ENCODE data around the gene AIP. TPM values are rescaled to one million over a fixed set of nuclear protein-coding genes. Genes with fewer than 3 reads are reported as not detected.

The AIP gene
- total and polyA plus RNA-seq, 7 donors: 25.3 to 71.5 (median 42.7) TPM

DNA sequence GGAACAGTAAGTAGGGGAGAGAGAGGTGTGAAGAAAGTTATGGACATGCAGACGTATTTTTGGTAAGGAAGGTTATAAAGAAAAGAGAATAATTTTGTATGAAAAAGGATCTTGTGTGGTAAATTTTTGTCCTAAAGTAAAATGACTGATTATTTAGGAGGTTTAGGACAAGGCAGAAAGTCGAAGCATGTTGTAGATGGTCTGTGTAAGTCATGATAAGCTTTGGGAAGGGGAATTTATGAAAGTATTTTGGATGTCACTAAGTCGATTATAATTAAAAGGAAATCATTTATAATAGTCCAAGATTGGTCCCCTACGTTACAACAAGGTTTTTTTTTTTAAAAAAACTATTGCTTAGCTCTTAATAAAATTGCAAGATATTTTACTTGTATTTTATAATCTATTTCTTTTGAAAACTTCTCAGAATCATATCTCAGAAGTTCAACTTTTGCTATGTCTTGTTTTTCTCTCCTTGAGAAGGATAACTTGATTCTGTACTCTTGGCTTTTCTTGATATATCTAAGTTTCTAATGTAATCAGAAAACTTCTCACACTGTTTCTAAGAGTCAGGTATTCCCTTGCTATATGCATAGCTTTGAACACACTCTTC lies 51.3 kb downstream of the AIP start:
- Histone ChIP-seq H3K4me3 (no peak overlapping the region), H3K4me1 (no peaks in the 10 kb centered on the region), H3K9me3 (no peaks in the 10 kb centered on the region), H3K36me3 (ENCODE audit: insufficient read depth in 1 of 2, low read depth in 1 of 2) (no peaks in the 10 kb centered on the region), H3K27me3 (ENCODE audit: insufficient read depth in 3 of 3, low read length in 2 of 3) (no peaks in the 10 kb centered on the region), H3K27ac (no peak overlapping the region)
- DNase-seq (no peak), ATAC-seq (no peak)
- 36 to 39% (median 37%) methylated on average over 4 of the region's 4 CpGs for WGBS, 3 donors
- TF ChIP-seq, protein P1, sequence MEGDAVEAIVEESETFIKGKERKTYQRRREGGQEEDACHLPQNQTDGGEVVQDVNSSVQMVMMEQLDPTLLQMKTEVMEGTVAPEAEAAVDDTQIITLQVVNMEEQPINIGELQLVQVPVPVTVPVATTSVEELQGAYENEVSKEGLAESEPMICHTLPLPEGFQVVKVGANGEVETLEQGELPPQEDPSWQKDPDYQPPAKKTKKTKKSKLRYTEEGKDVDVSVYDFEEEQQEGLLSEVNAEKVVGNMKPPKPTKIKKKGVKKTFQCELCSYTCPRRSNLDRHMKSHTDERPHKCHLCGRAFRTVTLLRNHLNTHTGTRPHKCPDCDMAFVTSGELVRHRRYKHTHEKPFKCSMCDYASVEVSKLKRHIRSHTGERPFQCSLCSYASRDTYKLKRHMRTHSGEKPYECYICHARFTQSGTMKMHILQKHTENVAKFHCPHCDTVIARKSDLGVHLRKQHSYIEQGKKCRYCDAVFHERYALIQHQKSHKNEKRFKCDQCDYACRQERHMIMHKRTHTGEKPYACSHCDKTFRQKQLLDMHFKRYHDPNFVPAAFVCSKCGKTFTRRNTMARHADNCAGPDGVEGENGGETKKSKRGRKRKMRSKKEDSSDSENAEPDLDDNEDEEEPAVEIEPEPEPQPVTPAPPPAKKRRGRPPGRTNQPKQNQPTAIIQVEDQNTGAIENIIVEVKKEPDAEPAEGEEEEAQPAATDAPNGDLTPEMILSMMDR (IDR thresholded peaks at IDR 0.05): no peak
- intact Hi-C loops (cut with DNase I): no loop called here

DNA sequence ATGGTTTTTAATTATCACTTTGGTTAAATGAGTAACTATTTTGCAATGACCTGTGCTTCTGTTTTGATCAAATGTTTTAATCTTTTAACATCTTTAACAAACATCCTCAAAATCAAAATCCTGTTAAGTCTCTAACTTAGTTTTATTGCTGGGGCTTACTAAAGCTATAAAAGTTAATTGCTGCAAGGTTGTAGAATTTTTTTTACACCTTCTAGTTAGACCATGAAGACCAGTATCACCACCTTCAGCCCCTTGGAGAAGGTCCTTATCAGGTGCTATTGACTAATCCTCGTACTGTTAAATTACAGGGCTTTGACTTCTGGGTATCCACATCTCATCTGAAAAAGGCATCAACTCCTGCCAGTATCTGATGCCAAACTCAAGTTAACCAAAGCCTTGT lies 52.7 kb downstream of the AIP start:
- Histone ChIP-seq H3K4me1 (no peaks in the 10 kb centered on the region), H3K36me3 (ENCODE audit: insufficient read depth in 1 of 2, low read depth in 1 of 2) (no peaks in the 10 kb centered on the region), H3K4me3 (no peak overlapping the region), H3K27me3 (ENCODE audit: insufficient read depth in 3 of 3, low read length in 2 of 3) (no peaks in the 10 kb centered on the region), H3K27ac (no peak overlapping the region), H3K9me3 (no peaks in the 10 kb centered on the region)
- ATAC-seq (no peak), DNase-seq (no peak)
- intact Hi-C loops (cut with DNase I): no loop called here
- WGBS, 3 donors: 80 to 88% (median 84%) methylated on average over 1 of the region's 1 CpG
- TF ChIP-seq, protein P1 (IDR thresholded peaks at IDR 0.05): no peak

DNA sequence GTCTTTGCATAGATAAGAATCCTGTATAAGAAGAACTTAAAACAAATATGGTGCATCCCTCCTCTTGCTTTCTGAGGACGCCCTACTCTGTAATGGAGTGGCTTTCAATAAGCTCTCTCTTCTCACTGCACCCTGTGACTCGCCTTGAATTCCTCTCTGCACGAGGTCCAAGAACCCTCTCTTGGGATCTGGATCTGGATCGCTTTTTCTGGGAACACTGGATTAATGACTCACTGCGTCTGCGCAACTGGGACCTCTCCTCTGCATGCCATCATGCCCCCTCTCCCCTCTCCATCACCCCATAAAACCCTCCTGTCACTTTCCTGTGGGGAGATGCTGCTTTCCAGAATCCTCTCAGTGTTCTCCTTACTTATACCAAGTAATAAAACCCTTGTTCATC lies 55.5 kb downstream of the AIP start:
- Histone ChIP-seq H3K4me3 (no peak overlapping the region), H3K9me3 (no peaks in the 10 kb centered on the region), H3K36me3 (ENCODE audit: insufficient read depth in 1 of 2, low read depth in 1 of 2) (no peaks in the 10 kb centered on the region), H3K27me3 (ENCODE audit: insufficient read depth in 3 of 3, low read length in 2 of 3) (no peaks in the 10 kb centered on the region), H3K4me1 (no peaks in the 10 kb centered on the region), H3K27ac (no peak overlapping the region)
- no peak for DNase-seq
- intact Hi-C loops (cut with DNase I): no loop called here
- TF ChIP-seq, protein P1 (IDR thresholded peaks at IDR 0.05): no peak
- ATAC-seq: no peak
- 54 to 66% (median 55%) methylated on average over 6 of the region's 6 CpGs for WGBS, 3 donors

DNA sequence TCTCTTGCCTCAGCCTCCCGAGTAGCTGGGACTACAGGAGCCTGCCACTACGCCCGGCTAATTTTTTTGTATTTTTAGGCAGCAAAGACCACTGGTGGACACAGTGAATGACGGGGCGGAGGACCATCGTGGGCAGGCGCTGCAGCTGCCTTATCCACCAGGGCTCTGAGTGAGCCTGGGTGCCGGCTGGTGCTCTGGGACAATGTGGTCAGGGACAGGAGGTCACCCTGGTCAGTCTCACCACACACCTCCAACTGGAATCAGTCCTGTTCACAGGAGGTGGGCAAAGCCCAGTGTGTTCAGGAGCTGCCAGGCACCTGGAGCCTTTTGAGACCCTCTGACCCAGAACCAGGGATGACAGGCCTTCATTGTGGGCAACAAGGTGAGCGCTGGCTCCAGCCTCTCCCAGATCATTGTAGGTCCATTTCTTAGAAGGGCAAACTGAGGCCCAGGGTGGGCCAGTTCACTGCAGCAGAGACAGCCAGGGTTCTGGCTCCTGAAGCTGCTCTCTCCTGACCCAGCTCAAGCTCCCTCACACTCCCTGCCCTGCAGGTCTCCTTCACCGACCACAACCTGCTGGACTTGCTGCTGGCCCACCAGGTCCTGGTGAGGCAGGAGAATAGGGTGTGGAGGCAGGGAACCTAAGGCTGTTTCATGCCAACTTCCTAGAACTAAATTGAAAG lies 56.1 kb downstream of the AIP start:
- Histone ChIP-seq H3K27ac (no peak overlapping the region), H3K4me1 (no peaks in the 10 kb centered on the region), H3K36me3 (ENCODE audit: insufficient read depth in 1 of 2, low read depth in 1 of 2) (no peaks in the 10 kb centered on the region), H3K4me3 (no peak overlapping the region), H3K27me3 (ENCODE audit: insufficient read depth in 3 of 3, low read length in 2 of 3) (no peaks in the 10 kb centered on the region), H3K9me3 (no peaks in the 10 kb centered on the region)
- ATAC-seq (no peak), DNase-seq (no peak)
- TF ChIP-seq, protein P1 (IDR thresholded peaks at IDR 0.05): no peak
- 77 to 85% (median 82%) methylated on average over 10 of the region's 10 CpGs for WGBS, 3 donors
- intact Hi-C loops (cut with DNase I): no loop called here
